OCI-LY3 (cell line): Measurements from ENCODE around the gene GPR150.

Experiments used
- EZH2phosphoT487 ChIP-seq: fragments of 200-600 bp; shearing (Covaris generic); IDR thresholded peaks from 2 replicates; pipeline ENCODE4 v1.6.1; 2018; ENCODE audit warnings: antibody characterized with exemption, mixed run types, low read depth
- TF ChIP-seq, protein P1 (sequence below): fragments of 200-600, 300-600 bp; sonication (generic); IDR thresholded peaks from 2 replicates; pipeline ENCODE4 v1.5.1; 2014; ENCODE audit warnings: antibody characterized with exemption, low read length, low read depth

DNA sequence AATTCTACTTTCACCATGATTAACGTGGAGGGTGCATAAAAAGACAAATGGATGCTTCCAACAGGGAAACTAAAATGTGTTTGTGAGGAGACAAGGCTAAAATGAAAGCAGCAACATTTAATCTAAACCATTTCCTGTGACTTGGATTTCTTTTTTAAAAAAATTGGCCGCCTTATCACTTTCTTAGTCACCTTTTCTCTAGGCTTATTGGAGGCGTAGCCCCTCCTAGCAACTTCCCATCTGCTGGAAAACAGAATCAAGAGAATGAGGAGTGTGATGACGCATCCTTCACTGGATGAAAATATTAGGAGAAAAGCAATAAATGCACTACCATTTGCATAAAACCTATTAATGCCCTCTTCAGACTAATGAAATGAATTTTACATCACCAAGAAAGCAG is 791 bp upstream of the GPR150 start:
- TF ChIP-seq, protein P1, sequence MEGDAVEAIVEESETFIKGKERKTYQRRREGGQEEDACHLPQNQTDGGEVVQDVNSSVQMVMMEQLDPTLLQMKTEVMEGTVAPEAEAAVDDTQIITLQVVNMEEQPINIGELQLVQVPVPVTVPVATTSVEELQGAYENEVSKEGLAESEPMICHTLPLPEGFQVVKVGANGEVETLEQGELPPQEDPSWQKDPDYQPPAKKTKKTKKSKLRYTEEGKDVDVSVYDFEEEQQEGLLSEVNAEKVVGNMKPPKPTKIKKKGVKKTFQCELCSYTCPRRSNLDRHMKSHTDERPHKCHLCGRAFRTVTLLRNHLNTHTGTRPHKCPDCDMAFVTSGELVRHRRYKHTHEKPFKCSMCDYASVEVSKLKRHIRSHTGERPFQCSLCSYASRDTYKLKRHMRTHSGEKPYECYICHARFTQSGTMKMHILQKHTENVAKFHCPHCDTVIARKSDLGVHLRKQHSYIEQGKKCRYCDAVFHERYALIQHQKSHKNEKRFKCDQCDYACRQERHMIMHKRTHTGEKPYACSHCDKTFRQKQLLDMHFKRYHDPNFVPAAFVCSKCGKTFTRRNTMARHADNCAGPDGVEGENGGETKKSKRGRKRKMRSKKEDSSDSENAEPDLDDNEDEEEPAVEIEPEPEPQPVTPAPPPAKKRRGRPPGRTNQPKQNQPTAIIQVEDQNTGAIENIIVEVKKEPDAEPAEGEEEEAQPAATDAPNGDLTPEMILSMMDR: no peak
- no peak for TF ChIP-seq EZH2phosphoT487
